NCI-H345 (cell line): ENCODE data around the gene CCDC137.

Experiments used
- DNase-seq: peaks from one replicate; lab custom pipeline; 2025; lab: John Stamatoyannopoulos, UW

CCDC137 gene

GRCh38 chr17:81702934-81703746 is 36.6 kb downstream of the CCDC137 start, which contains the start of gene MRPL12:
Gene MRPL12 (plus strand): TSS chr17:81703367. CDS start chr17:81703502, 135 bp downstream.
- peak; percentile 97 for DNase-seq

GRCh38 chr17:81703747-81704654 is 37.5 kb downstream of the CCDC137 start:
- no peak for DNase-seq

GRCh38 chr17:81705518-81706231 is 39.1 kb downstream of the CCDC137 start:
- DNase-seq, result no peak

- DNase-seq, result no peak
These were observed 39.7 kb downstream of the CCDC137 start for GRCh38 chr17:81706232-81706611.

GRCh38 chr17:81706757-81707624 is 40.5 kb downstream of the CCDC137 start:
- DNase-seq, result no peak

- DNase-seq, result no peak
These were observed 41.4 kb downstream of the CCDC137 start for GRCh38 chr17:81707725-81708646.

GRCh38 chr17:81708739-81709185 is 42.2 kb downstream of the CCDC137 start:
- DNase-seq, result no peak

- DNase-seq, result no peak
These were observed 44.2 kb downstream of the CCDC137 start for GRCh38 chr17:81710514-81711308.

GRCh38 chr17:81711814-81712467 is 45.4 kb downstream of the CCDC137 start, which contains the start of gene SLC25A10:
Gene SLC25A10 (plus strand): TSS chr17:81712284. CDS start chr17:81712427, 143 bp downstream.
- DNase-seq, result peak; percentile 89

GRCh38 chr17:81712468-81713003 is 46.0 kb downstream of the CCDC137 start:
- no peak for DNase-seq

- DNase-seq, result no peak
These were observed 46.5 kb downstream of the CCDC137 start for GRCh38 chr17:81713004-81713555.

GRCh38 chr17:81713556-81714411 is 47.2 kb downstream of the CCDC137 start:
- no peak for DNase-seq

- no peak for DNase-seq
These were observed 48.0 kb downstream of the CCDC137 start for GRCh38 chr17:81714412-81715106.

- DNase-seq, result no peak
These were observed 48.8 kb downstream of the CCDC137 start for GRCh38 chr17:81715107-81715871.

- no peak for DNase-seq
These were observed 49.5 kb downstream of the CCDC137 start for GRCh38 chr17:81715872-81716673.
